GM18909 (cell line): Measurements from ENCODE around the gene NOX4.

ENCODE experiments used
- ATAC-seq: cut with Tn5 transposase; IDR thresholded peaks from one replicate; pipeline ENCODE4 v1.9.1; 2021; ENCODE audit warnings: mild to moderate bottlenecking; ENCODE audit not compliant: unreplicated experiment, poor library complexity

The NOX4 gene

GRCh38 chr11:89490981-89491690 lies at the start of gene NOX4:
TSS of gene NOX4 (minus strand) at chr11:89491375. CDS start at chr11:89491246, 129 bp downstream.
- no peak for ATAC-seq

- no peak for ATAC-seq
Measured at GRCh38 chr11:89540826-89541225, 49.7 kb upstream of the NOX4 start.

- ATAC-seq = no peak
Measured at GRCh38 chr11:89537936-89538335, 46.8 kb upstream of the NOX4 start.

GRCh38 chr11:89536926-89537325 lies 45.8 kb upstream of the NOX4 start:
- ATAC-seq = no peak

GRCh38 chr11:89535221-89535620 lies 44.0 kb upstream of the NOX4 start:
- ATAC-seq = no peak

GRCh38 chr11:89529626-89530380 lies 38.6 kb upstream of the NOX4 start:
- no peak for ATAC-seq

- ATAC-seq = no peak
Measured at GRCh38 chr11:89521792-89522191, 30.6 kb upstream of the NOX4 start.

GRCh38 chr11:89521294-89521693 lies 30.1 kb upstream of the NOX4 start:
- ATAC-seq = no peak

GRCh38 chr11:89516496-89516895 lies 25.3 kb upstream of the NOX4 start:
- ATAC-seq = no peak

- ATAC-seq = no peak
Measured at GRCh38 chr11:89508544-89508943, 17.4 kb upstream of the NOX4 start.

GRCh38 chr11:89504270-89504669 lies 13.1 kb upstream of the NOX4 start:
- no peak for ATAC-seq

- ATAC-seq = no peak
Measured at GRCh38 chr11:89503422-89503821, 12.2 kb upstream of the NOX4 start.

- no peak for ATAC-seq
Measured at GRCh38 chr11:89502301-89502700, 11.1 kb upstream of the NOX4 start.

GRCh38 chr11:89500336-89500735 lies 9.2 kb upstream of the NOX4 start:
- ATAC-seq = no peak

- no peak for ATAC-seq
Measured at GRCh38 chr11:89498845-89499448, 7.8 kb upstream of the NOX4 start.

GRCh38 chr11:89495951-89496350 lies 4.8 kb upstream of the NOX4 start:
- ATAC-seq = no peak

GRCh38 chr11:89493431-89493830 lies 2.3 kb upstream of the NOX4 start:
- ATAC-seq = no peak

- ATAC-seq = no peak
Measured at GRCh38 chr11:89490602-89490980, 584 bp downstream of the NOX4 start.

GRCh38 chr11:89489930-89490329 lies 1.2 kb downstream of the NOX4 start:
- no peak for ATAC-seq

- ATAC-seq = no peak
Measured at GRCh38 chr11:89487016-89487415, 4.2 kb downstream of the NOX4 start.

GRCh38 chr11:89484896-89485295 lies 6.3 kb downstream of the NOX4 start:
- no peak for ATAC-seq
